ENCODE measurements around the gene POLR1E. TPM values are rescaled to one million over a fixed set of nuclear protein-coding genes. Genes with fewer than 3 reads are reported as not detected.

POLR1E gene
- total and polyA plus RNA-seq, 10 of the 15 experiments (the other 5 are each of a cell fraction or from before 2014, with no cell fraction given) = 13.7 to 71.3 (median 50.4) TPM

- no peak for TF ChIP-seq CHD2 (IDR thresholded peaks at IDR 0.05; ENCODE audit: borderline replicate concordance, low read depth, low read length)
- TF ChIP-seq SIN3A (IDR thresholded peaks at IDR 0.05; ENCODE audit: low read depth, low read length) = no peak
Observed at GRCh38 chr9:37507566-37508134, 21.9 kb downstream of the POLR1E start (continued).

DNA sequence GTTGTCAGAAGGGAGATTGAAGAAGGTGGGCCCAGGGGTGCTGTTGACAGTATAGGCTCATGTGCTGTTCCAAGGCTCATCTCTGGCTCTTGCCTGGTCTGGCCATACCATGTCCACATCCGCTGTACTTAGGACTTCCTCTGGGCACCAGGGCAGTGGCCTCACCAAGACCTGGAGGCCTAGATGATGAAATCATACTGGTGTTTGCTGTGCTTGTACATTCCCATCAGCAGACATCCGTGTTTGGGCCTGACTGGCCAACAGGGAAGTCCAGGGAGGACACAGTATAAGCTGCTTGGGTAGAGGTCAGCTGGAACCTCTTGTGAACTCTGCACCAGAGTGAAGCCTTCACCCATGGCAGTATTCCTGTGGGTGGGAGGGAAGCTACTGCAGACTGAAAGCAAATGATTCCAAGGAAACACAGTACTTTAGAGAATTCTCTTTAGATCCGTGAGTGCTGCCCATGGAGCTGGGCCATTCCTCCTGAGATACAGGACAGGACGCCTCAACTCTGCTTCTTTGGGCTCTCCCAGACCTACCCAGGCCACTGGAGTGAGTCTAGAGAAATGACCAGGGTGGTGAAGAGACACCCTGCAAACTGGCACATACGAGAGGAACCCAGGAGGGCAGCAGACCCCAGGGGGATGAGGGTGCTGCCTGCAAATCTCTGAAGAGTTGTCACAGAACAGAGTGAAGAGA lies 22.5 kb downstream of the POLR1E start:
- H2AFZ ChIP-seq (ENCODE audit: control insufficient read depth, low read depth, low read length) = no peak overlapping the region
- in situ Hi-C loops (cut with MboI) (no loop called here), intact Hi-C loops (cut with micrococcal nuclease; ENCODE audit: unreplicated experiment) (no loop called here)
- SMC1A ChIA-PET (ENCODE audit: uncharacterized antibody, unreplicated experiment) = interaction anchor here (0.7 to 1.3 kb wide), 3 partner anchors 10 to 95 kb away, joined by 3 read pairs; no protein-coding TSS in a partner anchor
- FAIRE-seq (no peak), ATAC-seq (no peak), DNase-seq (ENCODE audit: low read depth, low spot score) (no peak)
- WGBS (ENCODE audit: insufficient coverage, insufficient replicate concordance, low lambda C conversion rate, missing lambda C conversion rate) = 96% methylated on average over 5 of the region's 5 CpGs
- no peak for TF ChIP-seq POU2F2 (IDR thresholded peaks at IDR 0.05; ENCODE audit: borderline replicate concordance, low read depth, low read length)
- TF ChIP-seq NBN (IDR thresholded peaks at IDR 0.05) = no peak
- no peak for TF ChIP-seq NR2F1 (conservative IDR thresholded peaks at IDR 0.05)
- TF ChIP-seq WRNIP1 (IDR thresholded peaks at IDR 0.05; ENCODE audit: borderline replicate concordance, low read depth, low read length) = no peak
- peak; percentile 38 for TF ChIP-seq POLR2A (IDR thresholded peaks at IDR 0.05; ENCODE audit: low read depth, low read length)
- no peak overlapping the region for H3K27ac ChIP-seq (ENCODE audit: control insufficient read depth, insufficient read depth)
- no peak overlapping the region for H3K4me3 ChIP-seq
- CTCF ChIA-PET = interaction anchor here (0.5 to 2.5 kb wide), 5 partner anchors 16 to 96 kb away, joined by 3 to 10 read pairs (median 5); no protein-coding TSS in a partner anchor
- no peak overlapping the region for H3K4me2 ChIP-seq (ENCODE audit: control insufficient read depth, insufficient read depth)
- H3K27me3 ChIP-seq (replicated peaks in 1 of 2; ENCODE audit: control insufficient read depth in 2 of 2, insufficient read depth in 2 of 2, low read length in 1 of 2) = no peaks in the 10 kb centered on the region
- no TSS peak for BruUV-seq (replicated peaks)
- RAD21 ChIA-PET (ENCODE audit: unreplicated experiment) = no interaction called here
- H3K79me2 ChIP-seq (ENCODE audit: control insufficient read depth, insufficient read depth, low read length) = no peaks in the 10 kb centered on the region
- H3K4me1 ChIP-seq (ENCODE audit: control insufficient read depth, insufficient read depth, low read length) = no peaks in the 10 kb centered on the region
- POLR2A ChIA-PET = interaction anchor here (1.1 kb wide), 1 partner anchor 23 kb away, joined by 4 read pairs; the partner anchor contains the start of gene POLR1E
- no peaks in the 10 kb centered on the region for H4K20me1 ChIP-seq (ENCODE audit: control insufficient read depth, insufficient read depth)
- H3K9ac ChIP-seq (ENCODE audit: control insufficient read depth, insufficient read depth, low read length) = no peak overlapping the region
- peaks cover 9 to 16% of the 10 kb centered on the region in 2 experiments; a peak in 2 of 4 replicates for H3K36me3 ChIP-seq (ENCODE audit: control insufficient read depth in 2 of 2, insufficient read depth in 2 of 2, low read length in 1 of 2)
- no peaks in the 10 kb centered on the region for H3K9me3 ChIP-seq (replicated peaks; ENCODE audit: control insufficient read depth, insufficient read depth, low read length)

Measured in GM12878 (cell line).